Naive thymus-derived CD4-positive, alpha-beta T cell (primary cell): ENCODE data around the gene TTC21A. TPM values are rescaled to one million over a fixed set of nuclear protein-coding genes. Genes with fewer than 3 reads are reported as not detected.

Experiments
- ATAC-seq: fragments of 150-1000 bp; cut with Tn5 transposase; 2 replicates; pipeline ENCODE4 v1.10.0; 2021; ENCODE audit warnings: mild to moderate bottlenecking, moderate library complexity
- CTCF ChIA-PET: fragments of 350-600 bp; sonication (Branson Sonifier 250); formaldehyde crosslinking; loops from one replicate; lab custom pipeline; 2021; ENCODE audit warnings: antibody characterized with exemption; lab: Charles Lee
- POLR2A ChIA-PET: fragments of 350-600 bp; sonication (Branson Sonifier 250); formaldehyde crosslinking; loops from one replicate; lab custom pipeline; 2021; ENCODE audit warnings: antibody characterized with exemption, inconsistent platforms; lab: Charles Lee
- DNase-seq, 9 donors: peaks; one replicate each; pipeline versions ENCODE4 v3.0.0 to v3.0.0-alpha.2; 2020 to 2022; ENCODE audit warnings: mixed read lengths in 1 of 9
- H3K27ac ChIP-seq: one replicate; pipeline ENCODE4 v1.7.0; 2013; ENCODE audit warnings: mild to moderate bottlenecking, low read depth, low read length, moderate library complexity
- H3K27me3 ChIP-seq, 2 donors: one replicate each; pipeline ENCODE4 v1.7.0; 2013; ENCODE audit warnings: low read length in 2 of 2, mild to moderate bottlenecking in 2 of 2, moderate library complexity in 2 of 2; ENCODE audit not compliant: control insufficient read depth in 2 of 2, insufficient read depth in 2 of 2
- H3K36me3 ChIP-seq, 3 experiments: 1 replicate in 2 of 3; 2 replicates in 1 of 3; pipeline ENCODE4 v1.7.0; 2013; ENCODE audit warnings: low read length in 3 of 3, mild to moderate bottlenecking in 3 of 3, moderate library complexity in 1 of 3; ENCODE audit not compliant: insufficient read depth in 3 of 3, control insufficient read depth in 2 of 3
- H3K4me1 ChIP-seq, 2 donors: one replicate each; pipeline ENCODE4 v1.7.0; 2013; ENCODE audit warnings: low read length in 2 of 2, mild to moderate bottlenecking in 2 of 2, moderate library complexity in 1 of 2; ENCODE audit not compliant: control insufficient read depth in 2 of 2, insufficient read depth in 2 of 2
- H3K4me3 ChIP-seq: 2 replicates; pipeline ENCODE4 v1.7.0; 2013; ENCODE audit warnings: mild to moderate bottlenecking, low read length
- H3K9me3 ChIP-seq, 3 experiments: 1 replicate in 2 of 3; 2 replicates in 1 of 3; pipeline ENCODE4 v1.7.0; 2013; ENCODE audit warnings: low read length in 3 of 3; ENCODE audit not compliant: control insufficient read depth in 2 of 3
- H3K27ac Mint-ChIP-seq, 9 donors: one replicate each; pipeline ENCODE4 v1.8.0; 2020 to 2022; ENCODE audit warnings: mixed read lengths in 9 of 9, mild to moderate bottlenecking in 8 of 9, moderate library complexity in 5 of 9, inconsistent platforms in 2 of 9
- H3K27me3 Mint-ChIP-seq, 5 donors: one replicate each; pipeline ENCODE4 v1.8.0; 2021 to 2022; ENCODE audit warnings: mixed read lengths in 5 of 5, mild to moderate bottlenecking in 1 of 5
- H3K36me3 Mint-ChIP-seq, 5 donors: one replicate each; pipeline ENCODE4 v1.8.0; 2020 to 2022; ENCODE audit warnings: mixed read lengths in 5 of 5, mild to moderate bottlenecking in 3 of 5, inconsistent platforms in 1 of 5
- H3K4me1 Mint-ChIP-seq, 7 donors: one replicate each; pipeline ENCODE4 v1.8.0; 2020 to 2022; ENCODE audit warnings: mixed read lengths in 7 of 7, mild to moderate bottlenecking in 3 of 7, inconsistent platforms in 1 of 7
- H3K4me3 Mint-ChIP-seq, 10 donors: one replicate each; pipeline ENCODE4 v1.8.0; 2020 to 2022; ENCODE audit warnings: mild to moderate bottlenecking in 10 of 10, mixed read lengths in 10 of 10, moderate library complexity in 6 of 10, inconsistent platforms in 2 of 10
- H3K9me3 Mint-ChIP-seq, 11 donors: one replicate each; pipeline ENCODE4 v1.8.0; 2020 to 2022; ENCODE audit warnings: mixed read lengths in 11 of 11, mild to moderate bottlenecking in 4 of 11, inconsistent platforms in 1 of 11, moderate library complexity in 1 of 11
- intact Hi-C, 2 donors: fragments of 100-400 bp; cut with micrococcal nuclease; formaldehyde crosslinking; loops; one replicate each; pipeline ENCODE4 v1.15.1; 2023
- polyA plus RNA-seq, 2 donors: library from polyadenylated mRNA; unstranded; fragments of 300-500 nt; fragmentation: Illumina TruSeq; gene quantifications; one replicate each; pipeline ENCODE4 v1.2.3, GENCODE V29; 2021
- total RNA-seq, 6 experiments: library from RNA in 5 of 6; stranded (reverse) in 5 of 6; gene quantifications; 1 replicate in 5 of 6; 2 replicates in 1 of 6; pipeline ENCODE4 v1.2.3 and lab custom pipeline; 2021 to 2026

Gene TTC21A
- total and polyA plus RNA-seq, 7 experiments from 2014 or later: 0.37 to 9.7 (median 4.8) TPM

DNA sequence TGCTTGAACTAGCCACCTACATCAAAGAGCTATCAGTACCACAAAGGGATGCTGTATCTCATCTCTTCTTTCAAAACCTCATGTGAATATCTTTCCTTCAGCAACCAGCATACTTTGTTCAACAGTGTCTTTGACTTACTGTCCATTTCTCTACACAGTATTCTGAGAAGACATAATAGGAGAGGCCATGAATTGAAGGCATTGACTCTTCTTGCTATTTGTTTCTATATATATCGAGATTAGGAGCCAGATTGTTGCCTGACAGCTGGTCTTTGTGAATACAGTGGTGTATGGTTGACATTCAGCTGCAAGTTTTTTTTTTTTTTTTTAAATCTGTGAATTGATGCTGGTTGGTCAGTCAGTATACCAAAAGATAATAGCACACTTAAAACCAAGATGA, 58.0 kb downstream of the TTC21A start:
- intact Hi-C loops: no loop called here
- Histone ChIP-seq H3K36me3 (no peaks in the 10 kb centered on the region), H3K27ac (no peak overlapping the region), H3K4me3 (no peak overlapping the region), H3K9me3 (no peaks in the 10 kb centered on the region), H3K27me3 (no peaks in the 10 kb centered on the region), H3K4me1 (no peaks in the 10 kb centered on the region)
- ChIA-PET CTCF (interaction anchor here (1.0 kb wide), 1 partner anchor 22 kb away, joined by 4 read pairs; no protein-coding TSS in a partner anchor), POLR2A (interaction anchor here (0.6 kb wide), 1 partner anchor 51 kb away, joined by 3 read pairs; no protein-coding TSS in a partner anchor)
- no peak overlapping the region for H3K27ac Mint-ChIP-seq
- H3K9me3 Mint-ChIP-seq: peaks cover 0 to 3% (median 0%) of the 10 kb centered on the region in 11 donors
- H3K4me3 Mint-ChIP-seq: no peak overlapping the region
- H3K36me3 Mint-ChIP-seq: peaks cover 0 to 6% (median 0%) of the 10 kb centered on the region in 5 donors
- ATAC-seq (no peak), DNase-seq (no peak)
- peaks cover 0 to 23% (median 0%) of the 10 kb centered on the region in 7 donors for H3K4me1 Mint-ChIP-seq
- no peaks in the 10 kb centered on the region for H3K27me3 Mint-ChIP-seq

DNA sequence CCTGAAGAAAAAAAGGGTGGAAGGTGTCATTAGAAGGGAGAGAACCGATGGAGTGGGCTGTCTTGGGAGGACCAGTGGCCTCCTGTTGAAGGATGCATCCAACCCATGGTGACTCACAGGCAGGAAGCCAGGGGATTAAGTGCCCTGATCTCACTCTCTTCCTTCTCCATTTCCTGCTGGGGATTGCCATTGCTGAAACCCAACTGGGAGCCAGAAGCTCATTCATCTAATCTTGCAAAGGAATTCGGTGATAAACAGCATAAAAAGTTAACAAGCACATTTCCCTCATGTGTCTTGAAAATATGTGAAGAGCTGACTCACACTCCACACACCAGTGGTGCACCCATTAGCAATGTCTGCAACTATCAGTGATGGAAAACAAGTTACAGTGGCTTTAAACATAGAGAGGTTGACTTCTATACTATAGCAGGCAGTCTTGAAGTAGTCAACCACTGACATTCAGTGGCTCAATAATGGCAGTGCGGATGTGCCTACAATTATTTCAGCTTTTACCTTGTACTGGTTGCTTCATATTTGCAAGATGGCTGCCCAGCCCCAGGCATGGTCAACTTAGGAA, 58.7 kb downstream of the TTC21A start:
- Mint-ChIP-seq H3K27me3 (no peaks in the 10 kb centered on the region), H3K4me3 (no peak overlapping the region), H3K9me3 (peaks cover 0 to 3% (median 0%) of the 10 kb centered on the region in 11 donors), H3K27ac (no peak overlapping the region), H3K36me3 (peaks cover 0 to 6% (median 0%) of the 10 kb centered on the region in 5 donors), H3K4me1 (peaks cover 0 to 23% (median 0%) of the 10 kb centered on the region in 7 donors)
- intact Hi-C loops: loop anchor here in 1 of 2 donors (1.0 kb wide), 2 partner anchors 40 to 65 kb away; no protein-coding TSS in a partner anchor
- DNase-seq (no peak), ATAC-seq (peak; percentile 36)
- CTCF ChIA-PET: interaction anchor here (0.6 to 1.0 kb wide), 2 partner anchors 23 to 88 kb away, joined by 3 to 4 read pairs; no protein-coding TSS in a partner anchor
- Histone ChIP-seq H3K27ac (no peak overlapping the region), H3K4me3 (no peak overlapping the region), H3K4me1 (no peaks in the 10 kb centered on the region), H3K36me3 (no peaks in the 10 kb centered on the region), H3K27me3 (no peaks in the 10 kb centered on the region), H3K9me3 (no peaks in the 10 kb centered on the region)
- POLR2A ChIA-PET: no interaction called here

DNA sequence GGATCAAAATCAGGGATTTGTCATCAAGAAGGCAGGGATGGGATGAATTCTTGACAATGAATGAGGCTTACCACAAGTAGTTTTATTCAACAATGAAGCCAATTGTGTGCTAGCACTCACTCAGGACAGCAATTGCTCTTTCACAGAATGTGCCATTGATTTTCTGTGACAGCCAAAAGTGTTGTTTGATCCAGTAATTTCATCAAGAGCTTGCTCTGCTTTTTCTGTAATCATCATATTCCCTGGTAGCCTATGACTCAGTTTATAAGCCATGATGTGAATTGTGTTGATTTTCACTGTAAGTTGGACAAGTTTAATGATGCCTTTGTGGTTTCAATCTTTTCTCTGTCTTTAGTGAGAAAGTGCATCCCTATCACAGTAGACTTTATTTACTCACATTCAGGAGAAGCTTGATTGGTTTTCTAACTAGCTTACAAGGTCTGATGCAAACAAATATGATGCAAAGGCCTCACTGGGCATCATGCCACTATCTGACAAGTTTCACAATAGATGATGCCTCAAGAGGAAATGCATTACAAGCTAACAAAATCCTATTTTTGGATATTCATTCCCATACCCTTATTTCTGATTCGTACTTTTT, 59.6 kb downstream of the TTC21A start:
- Mint-ChIP-seq H3K9me3 (peaks cover 0 to 3% (median 0%) of the 10 kb centered on the region in 11 donors), H3K4me3 (no peak overlapping the region), H3K36me3 (peaks cover 0 to 6% (median 0%) of the 10 kb centered on the region in 5 donors), H3K27ac (no peak overlapping the region), H3K27me3 (no peaks in the 10 kb centered on the region), H3K4me1 (peaks cover 0 to 23% (median 0%) of the 10 kb centered on the region in 7 donors)
- ChIA-PET CTCF (interaction anchor here (0.6 to 0.9 kb wide), 2 partner anchors 88 to 125 kb away, joined by 3 read pairs; no protein-coding TSS in a partner anchor), POLR2A (no interaction called here)
- no peak overlapping the region for H3K4me3 ChIP-seq
- peak; percentile 47 for ATAC-seq
- no peaks in the 10 kb centered on the region for H3K27me3 ChIP-seq
- no peaks in the 10 kb centered on the region for H3K36me3 ChIP-seq
- H3K9me3 ChIP-seq: no peaks in the 10 kb centered on the region
- intact Hi-C loops: loop anchor here in 1 of 2 donors (1.0 kb wide), 2 partner anchors 41 to 66 kb away; no protein-coding TSS in a partner anchor
- no peak overlapping the region for H3K27ac ChIP-seq
- DNase-seq: no peak
- H3K4me1 ChIP-seq: no peaks in the 10 kb centered on the region

DNA sequence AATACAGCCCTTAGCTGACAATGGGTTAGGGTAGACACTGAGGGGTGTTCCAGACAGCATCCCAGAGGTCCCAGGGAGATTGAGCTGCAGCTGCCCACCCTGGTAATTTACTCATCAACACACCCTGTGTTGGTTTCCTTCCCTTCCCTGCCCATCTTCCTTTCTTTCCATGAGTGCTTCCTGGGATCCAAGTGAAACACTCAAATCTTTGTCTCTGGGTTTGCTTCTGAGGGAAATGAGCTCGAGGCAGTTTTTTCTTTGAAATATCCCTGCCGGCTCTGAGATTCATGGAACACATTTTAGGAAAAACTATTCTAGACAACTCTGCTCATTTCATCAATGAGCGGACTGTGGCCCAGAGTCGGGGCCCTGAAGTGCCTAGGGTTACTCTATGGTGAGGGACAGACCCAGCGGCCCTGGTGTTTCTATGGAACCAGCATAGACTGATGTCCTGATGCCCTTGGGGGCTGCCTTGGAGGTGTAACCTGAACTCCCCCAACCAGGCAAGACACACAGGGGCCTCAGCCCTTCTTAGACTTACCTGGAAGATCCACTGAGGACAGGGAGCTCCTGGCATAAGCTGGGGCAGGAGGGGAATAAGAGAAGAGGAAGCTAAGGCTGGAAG, 60.8 kb downstream of the TTC21A start:
- no peaks in the 10 kb centered on the region for H3K9me3 ChIP-seq
- H3K4me3 ChIP-seq: no peak overlapping the region
- no peaks in the 10 kb centered on the region for H3K27me3 ChIP-seq
- CTCF ChIA-PET: interaction anchor here (0.7 kb wide), 1 partner anchor 41 kb away, joined by 3 read pairs; no protein-coding TSS in a partner anchor
- peaks cover 0 to 5% (median 0%) of the 10 kb centered on the region in 5 donors for H3K36me3 Mint-ChIP-seq
- intact Hi-C loops: no loop called here
- no peak overlapping the region for H3K27ac Mint-ChIP-seq
- H3K4me1 Mint-ChIP-seq: peaks cover 0 to 25% (median 0%) of the 10 kb centered on the region in 7 donors
- no peaks in the 10 kb centered on the region for H3K27me3 Mint-ChIP-seq
- no peak overlapping the region for H3K4me3 Mint-ChIP-seq
- H3K36me3 ChIP-seq: no peaks in the 10 kb centered on the region
- POLR2A ChIA-PET: no interaction called here
- no peak for DNase-seq
- no peaks in the 10 kb centered on the region for H3K4me1 ChIP-seq
- no peak overlapping the region for H3K27ac ChIP-seq
- ATAC-seq: no peak
- H3K9me3 Mint-ChIP-seq: peaks cover 0 to 2% (median 0%) of the 10 kb centered on the region in 11 donors

DNA sequence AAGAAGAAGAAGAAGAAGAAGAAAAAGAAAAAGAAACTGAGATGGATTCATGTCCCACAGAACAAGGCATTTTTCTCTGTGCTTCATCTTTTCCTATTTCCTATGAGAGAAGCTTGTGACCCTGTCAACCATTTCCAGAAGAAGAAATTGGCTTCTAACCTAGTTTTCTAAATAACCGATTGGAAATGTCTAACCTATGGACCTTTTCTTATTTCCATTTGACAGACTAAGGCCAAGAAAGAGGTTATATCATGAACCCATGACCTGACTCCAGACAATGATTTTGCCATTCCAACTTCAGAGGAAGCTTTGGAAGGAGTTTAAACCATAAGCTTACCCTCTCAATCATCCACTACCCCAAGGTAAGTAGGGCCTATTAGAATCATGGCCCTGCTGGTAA, 62.2 kb downstream of the TTC21A start:
- intact Hi-C loops: no loop called here
- Mint-ChIP-seq H3K4me3 (no peak overlapping the region), H3K36me3 (peaks cover 0 to 9% (median 0%) of the 10 kb centered on the region in 5 donors), H3K27ac (peak overlapping the region in 1 of 9 donors; percentile 62), H3K27me3 (no peaks in the 10 kb centered on the region), H3K9me3 (peaks cover 0 to 4% (median 0%) of the 10 kb centered on the region in 11 donors), H3K4me1 (peaks cover 0 to 29% (median 0%) of the 10 kb centered on the region in 7 donors)
- no peaks in the 10 kb centered on the region for H3K27me3 ChIP-seq
- H3K27ac ChIP-seq: no peak overlapping the region
- DNase-seq (no peak), ATAC-seq (no peak)
- H3K9me3 ChIP-seq: no peaks in the 10 kb centered on the region
- ChIA-PET CTCF (no interaction called here), POLR2A (interaction anchor here (0.6 to 0.9 kb wide), 2 partner anchors 13 to 1139 kb away, joined by 3 to 4 read pairs; no protein-coding TSS in a partner anchor)
- H3K4me1 ChIP-seq: no peaks in the 10 kb centered on the region
- no peaks in the 10 kb centered on the region for H3K36me3 ChIP-seq
- no peak overlapping the region for H3K4me3 ChIP-seq

DNA sequence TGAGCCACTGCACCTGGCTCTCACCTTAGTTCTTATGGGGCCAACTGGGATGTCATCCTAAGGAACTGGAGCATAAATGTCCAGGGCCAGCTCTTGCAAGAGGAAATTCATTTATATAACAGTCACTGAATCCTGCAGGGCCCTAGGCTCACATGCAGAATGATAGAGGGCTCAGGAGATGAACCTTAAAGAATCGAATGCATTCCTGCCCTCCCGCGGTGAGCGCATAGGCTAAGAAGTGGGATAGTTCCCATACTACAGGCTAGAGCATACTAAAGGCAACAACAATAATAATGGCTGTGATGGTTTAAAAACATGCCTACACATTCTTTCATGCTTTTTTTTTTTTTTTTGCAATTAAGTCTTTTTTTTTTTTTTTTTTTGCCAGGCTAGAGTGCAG, 63.0 kb downstream of the TTC21A start:
- H3K36me3 Mint-ChIP-seq: peaks cover 0 to 11% (median 0%) of the 10 kb centered on the region in 5 donors
- DNase-seq (no peak), ATAC-seq (no peak)
- ChIA-PET POLR2A (interaction anchor here (0.6 to 0.9 kb wide), 2 partner anchors 14 to 1139 kb away, joined by 3 to 4 read pairs; no protein-coding TSS in a partner anchor), CTCF (no interaction called here)
- peak overlapping the region in 1 of 9 donors; percentile 62 for H3K27ac Mint-ChIP-seq
- no peak overlapping the region for H3K4me3 ChIP-seq
- H3K36me3 ChIP-seq: no peaks in the 10 kb centered on the region
- no peaks in the 10 kb centered on the region for H3K9me3 ChIP-seq
- no peaks in the 10 kb centered on the region for H3K4me1 ChIP-seq
- peaks cover 0 to 4% (median 0%) of the 10 kb centered on the region in 11 donors for H3K9me3 Mint-ChIP-seq
- no peaks in the 10 kb centered on the region for H3K27me3 ChIP-seq
- no peak overlapping the region for H3K4me3 Mint-ChIP-seq
- H3K4me1 Mint-ChIP-seq: peaks cover 0 to 26% (median 0%) of the 10 kb centered on the region in 7 donors
- no peaks in the 10 kb centered on the region for H3K27me3 Mint-ChIP-seq
- no peak overlapping the region for H3K27ac ChIP-seq
- intact Hi-C loops: no loop called here
